Measurements from ENCODE around the gene ADPRM. TPM values are rescaled to one million over a fixed set of nuclear protein-coding genes. Genes with fewer than 3 reads are reported as not detected.

Gene ADPRM
- total RNA-seq, 1 experiment from 2014 or later, result 5.1 TPM

DNA sequence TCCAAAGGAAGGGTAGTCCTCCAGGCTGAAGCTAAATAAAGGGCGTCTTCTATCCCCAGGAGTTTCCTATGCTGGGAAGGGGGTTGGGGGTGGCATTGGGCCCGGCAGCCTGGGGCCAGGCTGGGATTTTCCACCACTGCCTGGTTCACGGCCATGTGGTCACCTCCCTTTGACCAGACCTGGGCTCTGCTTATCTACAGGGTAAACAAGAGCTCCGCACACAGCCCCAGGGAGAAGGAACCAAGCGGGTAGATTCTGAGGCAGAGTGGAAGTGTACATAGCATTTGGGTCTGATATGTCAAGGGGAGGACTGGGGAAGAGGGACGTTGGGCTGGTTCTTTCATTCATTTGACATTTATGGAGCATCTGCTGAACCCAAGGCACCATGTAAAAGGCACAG, 59.7 kb downstream of the ADPRM start:
- no peak overlapping the region for H4K8ac ChIP-seq (replicated peaks; ENCODE audit: insufficient read length, low read depth, low read length)
- no peak overlapping the region for H3K27ac ChIP-seq (ENCODE audit: insufficient read length, low read depth, low read length)
- H3K4me2 ChIP-seq (ENCODE audit: insufficient read depth, insufficient read length, low read length), result no peak overlapping the region
- no peak overlapping the region for H3K18ac ChIP-seq (ENCODE audit: insufficient read length, low read depth, low read length)
- H4K5ac ChIP-seq (ENCODE audit: insufficient read length, low read depth, low read length), result no peak overlapping the region
- no peaks in the 10 kb centered on the region for H4K20me1 ChIP-seq (ENCODE audit: control insufficient read depth, insufficient read depth, insufficient read length)
- no peak for DNase-seq
- no peak overlapping the region for H3K14ac ChIP-seq (ENCODE audit: insufficient read depth, low read length)
- H3K27me3 ChIP-seq (ENCODE audit: insufficient read depth, low read length), result no peaks in the 10 kb centered on the region
- Mint-ChIP-seq H3K36me3 (ENCODE audit: insufficient read depth in 1 of 3, low read depth in 3 of 3) (no peaks in the 10 kb centered on the region), H3K9me3 (no peaks in the 10 kb centered on the region; a peak in 1 of 5 replicates), H3K27me3 (ENCODE audit: low read depth) (no peaks in the 10 kb centered on the region), H3K4me1 (peaks cover 39 to 44% of the 10 kb centered on the region in 2 experiments), H3K27ac (no peak overlapping the region; a peak in 1 of 7 replicates), H3K4me3 (peak overlapping the region in 1 of 2 experiments; percentile 53; a peak in 1 of 5 replicates)
- H3K4ac ChIP-seq (ENCODE audit: low read depth, low read length), result no peak overlapping the region
- no peak for TF ChIP-seq CTCF (conservative IDR thresholded peaks at IDR 0.05)
- H3K23me2 ChIP-seq (ENCODE audit: insufficient read length, low read depth, low read length, poor library complexity, severe bottlenecking), result peaks cover 6% of the 10 kb centered on the region
- H3K9me3 ChIP-seq (ENCODE audit: control insufficient read depth, low read depth, low read length), result no peaks in the 10 kb centered on the region
- no peak overlapping the region for H3T11ph ChIP-seq (ENCODE audit: low read length)
- no peak overlapping the region for H2AK5ac ChIP-seq (ENCODE audit: insufficient read length, low read length)
- H3K9ac ChIP-seq (ENCODE audit: extremely low read depth, insufficient read length, low read length), result no peak overlapping the region
- WGBS (ENCODE audit: extremely low coverage, insufficient read length, low lambda C conversion rate), result no CpG with 5 or more reads among the region's 6 CpGs
- H2BK12ac ChIP-seq (ENCODE audit: insufficient read length, low read depth, low read length), result no peak overlapping the region
- H3K79me2 ChIP-seq (ENCODE audit: insufficient read depth, low read length), result no peaks in the 10 kb centered on the region
- no peak overlapping the region for H2AFZ ChIP-seq (ENCODE audit: low read length)
- no peak overlapping the region for H2BK20ac ChIP-seq (ENCODE audit: low read depth, low read length, poor library complexity, severe bottlenecking)
- peaks cover 14% of the 10 kb centered on the region; the same call in 1 of the 2 replicates for H3K4me1 ChIP-seq (ENCODE audit: insufficient read depth, low read length)
- no peak overlapping the region for H3K23ac ChIP-seq (ENCODE audit: insufficient read length, low read depth, low read length)
- no peaks in the 10 kb centered on the region for H3K79me1 ChIP-seq (ENCODE audit: insufficient read depth, low read depth, low read length, poor library complexity, severe bottlenecking)
- no peak overlapping the region for H2BK120ac ChIP-seq (ENCODE audit: low read depth, low read length, poor library complexity, severe bottlenecking)
- H3K56ac ChIP-seq (ENCODE audit: insufficient read length, low read depth, low read length), result no peak overlapping the region
- no peak overlapping the region for H4K91ac ChIP-seq (ENCODE audit: insufficient read length, low read depth, low read length)
- H2BK15ac ChIP-seq (ENCODE audit: low read depth, low read length), result no peak overlapping the region
- no peak overlapping the region for H2BK5ac ChIP-seq (ENCODE audit: insufficient read length, low read length)
